Lung (tissue), 12 donors: ENCODE data around the gene RPL35A. TPM values are rescaled to one million over a fixed set of nuclear protein-coding genes. Genes with fewer than 3 reads are reported as not detected.
"Not testable (repeated sequence)": the region's sequence is repeated elsewhere in the genome, so short reads cannot be mapped to it uniquely, and the experiment has no call there.

Source experiments
- ATAC-seq: fragments of 200-7000 bp; cut with Tn5 transposase; one replicate; pipeline ENCODE4 v1.9.1; 2020; ENCODE audit warnings: moderate number of reproducible peaks; ENCODE audit not compliant: insufficient read depth, low FRiP score
- DNase-seq, 3 donors: peaks; one replicate each; pipeline ENCODE4 v3.0.0-alpha.2; 2013 to 2017
- H3K27ac ChIP-seq, 2 donors: one replicate each; pipeline ENCODE4 v1.5.1; 2013; ENCODE audit warnings: mild to moderate bottlenecking in 2 of 2, moderate library complexity in 2 of 2, control low read depth in 1 of 2, inconsistent platforms in 1 of 2, low read depth in 1 of 2, low read length in 1 of 2
- H3K27me3 ChIP-seq, 3 donors: one replicate each; pipeline ENCODE4 v1.5.1; 2013; ENCODE audit warnings: low read length in 2 of 3; ENCODE audit not compliant: control insufficient read depth in 3 of 3, insufficient read depth in 3 of 3
- H3K36me3 ChIP-seq, 4 donors: one replicate each; pipeline ENCODE4 v1.5.1; 2013; ENCODE audit warnings: low read length in 4 of 4, mild to moderate bottlenecking in 1 of 4, moderate library complexity in 1 of 4; ENCODE audit not compliant: control insufficient read depth in 4 of 4, insufficient read depth in 4 of 4
- H3K4me1 ChIP-seq, 5 donors: one replicate each; pipeline ENCODE4 v1.5.1; 2013; ENCODE audit warnings: low read length in 5 of 5, mild to moderate bottlenecking in 2 of 5, moderate library complexity in 1 of 5; ENCODE audit not compliant: control insufficient read depth in 5 of 5, insufficient read depth in 5 of 5
- H3K4me3 ChIP-seq: one replicate; pipeline ENCODE4 v1.5.1; 2013; ENCODE audit warnings: mild to moderate bottlenecking, control low read depth, moderate library complexity
- H3K9ac ChIP-seq, 2 donors: one replicate each; pipeline ENCODE4 v1.5.1; 2013; ENCODE audit warnings: low read length in 2 of 2, control low read depth in 1 of 2; ENCODE audit not compliant: insufficient read depth in 1 of 2
- H3K9me3 ChIP-seq, 4 donors: one replicate each; pipeline ENCODE4 v1.5.1; 2013; ENCODE audit warnings: low read length in 3 of 4, mild to moderate bottlenecking in 1 of 4, moderate library complexity in 1 of 4; ENCODE audit not compliant: control insufficient read depth in 4 of 4, insufficient read depth in 3 of 4
- WGBS, 2 donors: extraction: QIAGEN DNeasy Blood & Tissue Kit; methylation state at CpG; one replicate each; pipeline ENCODE4 v1.1.7; 2013; 5-methylcytosine and 5-hydroxymethylcytosine counted together
- polyA plus RNA-seq, 2 donors: library from polyadenylated mRNA; stranded (reverse); fragments of 200-250 nt; gene quantifications; one replicate each; pipeline ENCODE4 v1.2.1, GENCODE V29; 2013
- total RNA-seq, 2 donors: library from RNA; depleted of rRNA in 1 of 2; stranded (reverse); fragments of >200 nt in 1 of 2; gene quantifications; one replicate each; pipeline ENCODE4 v1.2.1, GENCODE V29; 2014 to 2021
- TF ChIP-seq, protein P1 (sequence below): IDR thresholded peaks from 2 replicates; pipeline ENCODE4 v1.5.1; 2012; ENCODE audit warnings: mild to moderate bottlenecking; ENCODE audit errors: control extremely low read depth, extremely low read depth
- donor health status: control.
- donor health status: control.
- donor health status: Bipolar disorder and iron deficiency.
- donor health status: healthy.
- donor health status: DM: yes; HTN: yes; CAD: no.

The RPL35A gene
- total and polyA plus RNA-seq, 4 donors = 678 to 2,048 (median 936) TPM

DNA sequence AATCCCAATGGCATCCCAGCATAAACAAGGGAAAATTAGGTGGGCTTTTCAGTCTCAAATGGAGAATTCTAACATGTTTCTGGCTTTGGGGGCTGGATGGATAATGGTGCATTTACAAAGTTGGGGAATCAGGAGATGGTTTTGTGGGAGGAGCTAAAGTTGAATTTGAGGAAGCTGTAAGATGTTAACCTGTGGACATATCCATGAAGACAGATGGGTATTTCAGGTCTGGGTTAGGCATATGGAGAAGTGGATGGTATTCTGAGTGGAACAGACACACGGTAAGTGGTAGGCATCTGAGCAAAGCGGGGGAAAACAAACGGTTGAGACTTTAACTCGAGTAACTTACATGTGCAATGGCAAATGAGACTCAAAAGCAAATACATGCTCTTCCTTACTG lies 8.4 kb downstream of the RPL35A start:
- peaks cover 4 to 22% (median 6%) of the 10 kb centered on the region in 5 donors for H3K4me1 ChIP-seq
- H3K9me3 ChIP-seq = no peaks in the 10 kb centered on the region
- no peak overlapping the region for H3K9ac ChIP-seq
- no peaks in the 10 kb centered on the region for H3K27me3 ChIP-seq
- WGBS, 2 donors = 91 to 93% methylated on average over 4 of the region's 4 CpGs
- H3K36me3 ChIP-seq = peaks cover 19 to 22% (median 20%) of the 10 kb centered on the region in 4 donors
- H3K27ac ChIP-seq = peak overlapping the region in 1 of 2 donors; percentile 79
- TF ChIP-seq, protein P1, sequence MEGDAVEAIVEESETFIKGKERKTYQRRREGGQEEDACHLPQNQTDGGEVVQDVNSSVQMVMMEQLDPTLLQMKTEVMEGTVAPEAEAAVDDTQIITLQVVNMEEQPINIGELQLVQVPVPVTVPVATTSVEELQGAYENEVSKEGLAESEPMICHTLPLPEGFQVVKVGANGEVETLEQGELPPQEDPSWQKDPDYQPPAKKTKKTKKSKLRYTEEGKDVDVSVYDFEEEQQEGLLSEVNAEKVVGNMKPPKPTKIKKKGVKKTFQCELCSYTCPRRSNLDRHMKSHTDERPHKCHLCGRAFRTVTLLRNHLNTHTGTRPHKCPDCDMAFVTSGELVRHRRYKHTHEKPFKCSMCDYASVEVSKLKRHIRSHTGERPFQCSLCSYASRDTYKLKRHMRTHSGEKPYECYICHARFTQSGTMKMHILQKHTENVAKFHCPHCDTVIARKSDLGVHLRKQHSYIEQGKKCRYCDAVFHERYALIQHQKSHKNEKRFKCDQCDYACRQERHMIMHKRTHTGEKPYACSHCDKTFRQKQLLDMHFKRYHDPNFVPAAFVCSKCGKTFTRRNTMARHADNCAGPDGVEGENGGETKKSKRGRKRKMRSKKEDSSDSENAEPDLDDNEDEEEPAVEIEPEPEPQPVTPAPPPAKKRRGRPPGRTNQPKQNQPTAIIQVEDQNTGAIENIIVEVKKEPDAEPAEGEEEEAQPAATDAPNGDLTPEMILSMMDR = no peak
- no peak for ATAC-seq
- DNase-seq = no peak
- no peak overlapping the region for H3K4me3 ChIP-seq

DNA sequence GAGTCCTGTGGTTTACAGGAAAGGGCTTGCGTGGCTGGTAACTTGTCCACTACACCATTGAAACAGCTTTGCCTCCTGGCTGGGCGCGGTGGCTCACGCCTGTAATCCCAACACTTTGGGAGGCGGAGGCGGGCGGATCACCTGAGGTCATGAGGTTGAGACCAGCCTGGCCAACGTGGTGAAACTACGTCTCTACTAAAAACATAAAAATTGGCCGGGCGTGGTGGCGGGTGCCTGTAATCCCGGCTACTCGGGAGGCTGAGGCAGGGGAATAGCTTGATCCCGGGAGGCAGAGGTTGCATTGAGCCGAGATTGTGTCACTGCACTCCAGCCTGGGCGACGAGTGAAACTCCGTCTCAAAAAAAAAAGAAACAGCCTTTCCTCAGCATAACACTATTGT lies 8.9 kb downstream of the RPL35A start:
- WGBS, 2 donors = 94 to 98% methylated on average over 19 of the region's 19 CpGs
- DNase-seq, H3K9ac ChIP-seq, H3K4me3 ChIP-seq, ATAC-seq, H3K27me3 ChIP-seq, H3K9me3 ChIP-seq: not testable (repeated sequence)
- Histone ChIP-seq H3K27ac (peak overlapping the region in 1 of 2 donors; percentile 11), H3K36me3 (peaks cover 14 to 18% (median 16%) of the 10 kb centered on the region in 4 donors), H3K4me1 (peaks cover 2 to 22% (median 4%) of the 10 kb centered on the region in 5 donors)

DNA sequence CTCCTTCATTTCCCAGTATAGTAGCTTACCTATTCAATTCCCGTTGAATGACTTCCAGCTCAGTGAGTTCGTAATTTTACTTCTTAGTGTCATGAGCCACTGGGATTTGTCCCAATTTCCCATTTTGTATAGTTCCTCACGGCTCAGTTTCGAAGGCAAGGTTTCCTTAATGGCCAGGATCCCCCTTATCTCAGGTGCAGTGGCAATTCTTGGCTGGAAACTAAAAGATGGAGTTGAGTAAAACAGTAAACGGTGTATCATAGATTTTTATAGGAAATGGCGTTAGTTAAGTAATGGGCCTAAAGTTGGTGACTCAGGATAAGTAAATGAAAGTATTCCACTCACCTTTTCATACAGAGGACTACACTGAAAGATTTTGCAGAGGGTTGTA lies 9.5 kb downstream of the RPL35A start:
- no peak for ATAC-seq
- peak overlapping the region; percentile 75 for H3K4me3 ChIP-seq
- no peaks in the 10 kb centered on the region for H3K9me3 ChIP-seq
- H3K9ac ChIP-seq = no peak overlapping the region
- TF ChIP-seq, protein P1 = no peak
- peak overlapping the region; percentile 78 to 89 for H3K27ac ChIP-seq
- 54 to 56% methylated on average over 6 of the region's 6 CpGs for WGBS, 2 donors
- H3K27me3 ChIP-seq = no peaks in the 10 kb centered on the region
- no peak for DNase-seq
- H3K4me1 ChIP-seq = peaks cover 2 to 22% (median 4%) of the 10 kb centered on the region in 5 donors
- H3K36me3 ChIP-seq = peaks cover 8 to 13% (median 11%) of the 10 kb centered on the region in 4 donors

DNA sequence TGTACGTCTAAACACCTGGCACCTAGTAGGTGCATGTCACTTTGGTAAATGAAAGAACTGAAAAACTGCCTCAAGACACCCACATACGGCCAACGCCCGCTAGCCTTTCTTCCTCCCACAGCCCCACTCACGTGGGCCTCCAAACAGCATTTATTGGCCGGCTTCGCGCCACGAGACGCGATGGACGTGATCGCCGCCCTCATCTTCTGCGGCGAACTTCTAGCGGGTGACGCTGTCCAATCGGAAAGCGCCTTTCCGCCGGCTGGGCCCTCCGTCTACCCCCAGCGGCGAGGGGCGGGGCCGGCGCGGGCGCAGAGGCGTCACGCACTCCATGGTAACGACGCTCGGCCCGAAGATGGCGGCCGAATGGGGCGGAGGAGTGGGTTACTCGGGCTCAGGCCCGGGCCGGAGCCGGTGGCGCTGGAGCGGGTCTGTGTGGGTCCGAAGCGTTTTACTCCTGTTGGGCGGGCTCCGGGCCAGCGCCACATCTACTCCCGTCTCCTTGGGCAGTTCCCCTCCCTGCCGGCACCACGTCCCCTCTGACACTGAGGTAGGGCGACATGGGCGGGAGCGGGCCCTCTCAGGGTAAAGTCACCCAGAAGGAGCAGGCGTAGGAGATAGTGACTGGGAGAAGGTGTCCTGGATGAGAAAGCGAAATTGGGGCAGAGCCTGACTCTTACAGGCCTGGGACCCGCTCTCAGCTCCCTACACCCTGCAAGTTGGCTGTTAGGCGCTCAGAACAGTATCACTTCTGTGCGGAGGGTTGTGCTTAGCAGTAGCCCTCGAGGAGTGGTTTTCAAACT lies 10.1 kb downstream of the RPL35A start, which contains the start of gene LMLN:
Gene LMLN (plus strand): TSS at position 327 of the 803 bp plus-strand sequence. CDS start 29 bp downstream, at position 356.
- Histone ChIP-seq H3K27ac (peak within 1 kb of the TSS; percentile 91), H3K9ac (peak within 1 kb of the TSS; percentile 46 to 84), H3K27me3 (no peaks in the 10 kb centered on the region), H3K4me1 (peaks cover 2 to 22% (median 4%) of the 10 kb centered on the region in 5 donors), H3K4me3 (peak within 1 kb of the TSS; percentile 75), H3K36me3 (peaks cover 5 to 10% (median 7%) of the 10 kb centered on the region in 4 donors), H3K9me3 (no peaks in the 10 kb centered on the region)
- TF ChIP-seq, protein P1 = no peak
- DNase-seq = peak; percentile 95 to 98 (median 97)
- peak; percentile 98 for ATAC-seq
- 0% methylated on average over 57 to 62 of the region's 62 CpGs for WGBS, 2 donors
